Activated CD8-positive, alpha-beta T cell treated with anti-CD3 and anti-CD28 coated beads for 36 hours (primary cell): ENCODE measurements around the gene ITGA2B. TPM values are rescaled to one million over a fixed set of nuclear protein-coding genes. Genes with fewer than 3 reads are reported as not detected.
A peak's percentile ranks its signal among the peaks of the same experiment; 100 is the strongest.

Source experiments
- ATAC-seq: fragments of 200-7000 bp; cut with Tn5 transposase; one replicate; pipeline ENCODE4 v1.10.0; 2021; ENCODE audit warnings: mild to moderate bottlenecking, moderate library complexity
- CTCF ChIA-PET: fragments of 350-600 bp; sonication (Branson Sonifier 250); formaldehyde crosslinking; loops from one replicate; lab custom pipeline; 2021; ENCODE audit warnings: antibody characterized with exemption; lab: Charles Lee
- POLR2A ChIA-PET: fragments of 350-600 bp; sonication (Branson Sonifier 250); formaldehyde crosslinking; loops from one replicate; lab custom pipeline; 2021; ENCODE audit warnings: antibody characterized with exemption; lab: Charles Lee
- DNase-seq: peaks from one replicate; pipeline ENCODE4 v3.0.0-alpha.2; 2020
- H3K27ac Mint-ChIP-seq: one replicate; pipeline ENCODE4 v1.8.0; 2021; ENCODE audit warnings: mild to moderate bottlenecking, mixed read lengths
- H3K27me3 Mint-ChIP-seq: one replicate; pipeline ENCODE4 v1.8.0; 2021; ENCODE audit warnings: mixed read lengths
- H3K36me3 Mint-ChIP-seq: one replicate; pipeline ENCODE4 v1.8.0; 2021; ENCODE audit warnings: low read depth, mixed read lengths
- H3K4me1 Mint-ChIP-seq: one replicate; pipeline ENCODE4 v1.8.0; 2021; ENCODE audit warnings: low read depth, mixed read lengths
- H3K4me3 Mint-ChIP-seq: one replicate; pipeline ENCODE4 v1.8.0; 2021; ENCODE audit warnings: mild to moderate bottlenecking, moderate library complexity, mixed read lengths
- H3K9me3 Mint-ChIP-seq: one replicate; pipeline ENCODE4 v1.8.0; 2021; ENCODE audit warnings: mixed read lengths
- intact Hi-C: fragments of 100-400 bp; cut with micrococcal nuclease; formaldehyde crosslinking; loops from one replicate; pipeline ENCODE4 v1.10.0; 2022
- total RNA-seq, 2 experiments: library from RNA; stranded (reverse); gene quantifications; one replicate each; pipeline ENCODE4 v1.2.3, GENCODE V29; 2021
- TF ChIP-seq, protein P1 (sequence below): fragments of 200-600 bp; IDR thresholded peaks from one replicate; pipeline ENCODE4 v1.8.0; 2022; ENCODE audit warnings: antibody characterized with exemption, mild to moderate bottlenecking

The ITGA2B gene
- total RNA-seq, 2 experiments from 2014 or later: 1.1 to 1.7 TPM

DNA sequence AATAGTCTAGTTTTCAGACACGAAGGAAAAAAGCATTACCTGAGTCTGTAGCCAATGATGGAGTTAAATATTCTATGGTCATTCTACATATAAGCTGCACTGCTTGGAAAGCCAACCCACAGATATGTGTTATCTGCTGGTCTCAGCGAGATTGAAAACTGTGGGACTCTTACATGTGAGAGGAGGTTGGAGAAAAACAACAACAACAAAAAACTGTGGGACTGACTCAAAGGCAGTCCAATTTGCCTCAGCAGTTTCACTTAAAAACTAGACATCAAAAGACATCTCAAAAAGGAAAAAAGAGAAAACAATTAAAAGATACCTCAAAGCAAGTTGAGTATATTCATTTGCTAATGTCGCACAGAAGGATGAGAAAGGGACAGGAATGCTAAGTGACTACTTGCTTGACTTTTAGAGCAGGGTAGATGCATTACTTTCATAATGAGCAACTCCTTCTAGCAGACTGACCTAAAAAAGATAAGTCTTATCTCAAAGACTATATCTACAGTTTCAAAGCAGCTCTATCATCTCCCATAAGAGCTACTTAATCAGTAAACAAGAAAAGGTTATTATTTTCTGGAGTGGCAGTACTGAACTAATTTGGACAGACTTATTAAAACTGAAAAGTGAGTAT, 35.5 kb upstream of the ITGA2B start:
- CTCF ChIA-PET: interaction anchor here (1.4 kb wide), 1 partner anchor 109 kb away, joined by 5 read pairs; no protein-coding TSS in a partner anchor
- Mint-ChIP-seq H3K36me3 (peaks cover 16% of the 10 kb centered on the region), H3K4me3 (no peak overlapping the region), H3K9me3 (no peaks in the 10 kb centered on the region), H3K4me1 (peaks cover 13% of the 10 kb centered on the region), H3K27ac (peak overlapping the region; percentile 5), H3K27me3 (no peaks in the 10 kb centered on the region)
- POLR2A ChIA-PET: interaction anchor here (0.5 to 0.8 kb wide), 2 partner anchors 23 to 82 kb away, joined by 3 read pairs; no protein-coding TSS in a partner anchor
- intact Hi-C loops: no loop called here
- ATAC-seq (no peak), DNase-seq (no peak)
- TF ChIP-seq, protein P1, sequence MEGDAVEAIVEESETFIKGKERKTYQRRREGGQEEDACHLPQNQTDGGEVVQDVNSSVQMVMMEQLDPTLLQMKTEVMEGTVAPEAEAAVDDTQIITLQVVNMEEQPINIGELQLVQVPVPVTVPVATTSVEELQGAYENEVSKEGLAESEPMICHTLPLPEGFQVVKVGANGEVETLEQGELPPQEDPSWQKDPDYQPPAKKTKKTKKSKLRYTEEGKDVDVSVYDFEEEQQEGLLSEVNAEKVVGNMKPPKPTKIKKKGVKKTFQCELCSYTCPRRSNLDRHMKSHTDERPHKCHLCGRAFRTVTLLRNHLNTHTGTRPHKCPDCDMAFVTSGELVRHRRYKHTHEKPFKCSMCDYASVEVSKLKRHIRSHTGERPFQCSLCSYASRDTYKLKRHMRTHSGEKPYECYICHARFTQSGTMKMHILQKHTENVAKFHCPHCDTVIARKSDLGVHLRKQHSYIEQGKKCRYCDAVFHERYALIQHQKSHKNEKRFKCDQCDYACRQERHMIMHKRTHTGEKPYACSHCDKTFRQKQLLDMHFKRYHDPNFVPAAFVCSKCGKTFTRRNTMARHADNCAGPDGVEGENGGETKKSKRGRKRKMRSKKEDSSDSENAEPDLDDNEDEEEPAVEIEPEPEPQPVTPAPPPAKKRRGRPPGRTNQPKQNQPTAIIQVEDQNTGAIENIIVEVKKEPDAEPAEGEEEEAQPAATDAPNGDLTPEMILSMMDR: no peak

DNA sequence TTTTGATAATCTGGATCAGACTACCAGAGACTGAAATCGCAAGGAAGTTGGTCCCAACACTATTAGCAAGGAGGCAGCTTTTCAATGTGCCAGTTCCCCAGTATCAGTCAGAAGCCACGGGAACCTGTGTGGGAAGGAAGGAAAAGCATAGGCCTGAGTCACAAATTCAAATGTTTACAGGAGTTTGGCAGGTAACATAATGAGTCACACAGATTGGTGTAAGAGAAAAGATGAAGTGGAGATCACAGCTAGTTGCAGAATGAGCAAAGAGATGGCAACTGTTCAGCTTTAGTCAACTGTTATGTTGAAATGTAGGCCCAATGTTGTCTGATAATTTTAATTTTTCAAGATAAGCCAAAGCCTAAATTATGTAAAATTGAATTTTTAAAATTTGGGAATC, 28.1 kb upstream of the ITGA2B start:
- no peak overlapping the region for H3K4me3 Mint-ChIP-seq
- ChIA-PET CTCF (interaction anchor here (1.5 kb wide), 2 partner anchors 54 to 106 kb away, joined by 3 to 5 read pairs; partner anchors contain the start of gene FAM171A2), POLR2A (no interaction called here)
- TF ChIP-seq, protein P1: no peak
- peaks cover 9% of the 10 kb centered on the region for H3K4me1 Mint-ChIP-seq
- ATAC-seq (peak; percentile 47), DNase-seq (peak; percentile 7)
- no peaks in the 10 kb centered on the region for H3K9me3 Mint-ChIP-seq
- no peaks in the 10 kb centered on the region for H3K27me3 Mint-ChIP-seq
- peak overlapping the region; percentile 74 for H3K27ac Mint-ChIP-seq
- H3K36me3 Mint-ChIP-seq: peaks cover 15% of the 10 kb centered on the region
- intact Hi-C loops: no loop called here

DNA sequence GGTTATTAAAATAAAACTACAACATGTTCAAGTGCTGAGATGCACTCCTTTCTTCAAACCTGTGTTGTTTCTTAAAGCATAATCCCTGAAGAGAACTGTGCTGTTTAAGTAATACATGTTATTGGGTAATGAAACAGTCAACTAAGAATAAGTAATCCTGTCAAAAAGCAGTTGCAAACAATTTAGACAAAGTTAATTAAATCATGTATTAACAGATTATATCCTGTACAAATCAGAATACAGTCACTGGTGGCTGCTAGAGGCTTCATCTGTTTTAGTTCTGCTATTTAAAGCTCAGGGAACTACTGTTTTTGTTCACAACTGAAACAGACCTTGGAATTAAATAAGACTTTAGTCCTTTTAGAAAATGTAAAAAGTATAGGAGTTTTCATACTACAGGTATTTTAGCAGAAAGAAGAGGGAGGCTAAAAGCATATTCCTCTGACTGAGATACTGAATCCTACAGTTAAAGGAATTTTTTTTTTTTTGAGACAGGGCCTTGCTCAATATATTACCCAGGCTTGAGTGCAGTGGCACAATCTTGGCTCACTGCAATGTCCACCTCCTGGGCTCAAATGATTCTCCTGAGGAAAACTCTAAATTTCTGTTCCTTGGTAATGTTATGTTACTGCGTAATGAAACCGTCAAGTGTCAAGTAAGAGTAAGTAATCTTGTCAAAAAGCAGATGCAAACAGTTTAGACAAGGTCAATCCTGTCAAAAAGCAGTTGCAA, 27.3 kb upstream of the ITGA2B start:
- Mint-ChIP-seq H3K36me3 (peaks cover 15% of the 10 kb centered on the region), H3K4me3 (no peak overlapping the region), H3K27me3 (no peaks in the 10 kb centered on the region), H3K27ac (no peak overlapping the region), H3K9me3 (no peaks in the 10 kb centered on the region), H3K4me1 (peaks cover 9% of the 10 kb centered on the region)
- no peak for DNase-seq
- POLR2A ChIA-PET: no interaction called here
- TF ChIP-seq, protein P1: no peak
- no peak for ATAC-seq
- CTCF ChIA-PET: interaction anchor here (0.6 to 1.5 kb wide), 4 partner anchors 10 to 107 kb away, joined by 3 to 5 read pairs (median 4); partner anchors contain the start of gene FAM171A2
- intact Hi-C loops: no loop called here

DNA sequence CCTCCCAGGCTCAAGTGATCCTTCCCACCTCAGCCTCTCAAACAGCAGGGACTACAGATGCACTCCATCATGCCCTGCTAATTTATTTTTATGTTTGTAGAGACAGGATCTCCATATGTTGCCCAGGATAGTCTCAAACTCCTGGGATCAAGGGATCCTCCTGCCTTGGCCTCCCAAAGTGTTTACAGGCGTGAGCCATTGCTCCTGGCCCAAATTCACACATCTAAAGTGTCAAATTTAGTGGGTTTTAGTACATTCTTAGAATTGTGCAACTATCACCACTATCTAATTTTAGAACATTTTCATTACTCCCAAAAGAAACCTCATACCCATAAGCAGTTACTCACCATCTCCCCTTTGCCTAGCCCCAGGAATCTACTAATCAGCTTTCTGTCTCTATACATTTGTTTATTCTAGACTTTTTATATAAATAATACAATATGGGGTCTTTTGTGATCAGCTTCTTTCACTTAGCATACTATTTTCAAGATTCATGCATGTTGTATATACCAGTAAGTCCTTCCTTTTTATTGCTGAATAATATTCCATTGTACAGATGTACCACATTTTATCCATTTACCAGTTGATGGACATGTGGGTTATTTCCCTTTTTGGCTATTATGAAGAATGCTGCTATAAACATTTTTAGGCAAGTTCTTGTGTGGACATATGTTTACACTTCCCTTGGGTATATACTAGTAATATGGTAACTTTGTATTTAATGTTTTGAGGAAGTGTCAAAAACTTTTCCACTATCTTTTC, 25.1 kb upstream of the ITGA2B start:
- Mint-ChIP-seq H3K9me3 (no peaks in the 10 kb centered on the region), H3K4me1 (peaks cover 9% of the 10 kb centered on the region), H3K27ac (no peak overlapping the region), H3K4me3 (no peak overlapping the region), H3K36me3 (peaks cover 12% of the 10 kb centered on the region), H3K27me3 (no peaks in the 10 kb centered on the region)
- DNase-seq (no peak), ATAC-seq (no peak)
- intact Hi-C loops: no loop called here
- ChIA-PET CTCF (no interaction called here), POLR2A (interaction anchor here (1.1 kb wide), 1 partner anchor 19 kb away, joined by 3 read pairs; no protein-coding TSS in a partner anchor)
- TF ChIP-seq, protein P1: no peak
